H1 (cell line): ENCODE data around the gene ADAM19. TPM values are rescaled to one million over a fixed set of nuclear protein-coding genes. Genes with fewer than 3 reads are reported as not detected.
A peak's percentile ranks its signal among the peaks of the same experiment; 100 is the strongest.

Experiments
- CTCF ChIA-PET: fragments of 300-600 bp; sonication (Branson Sonifier 250); formaldehyde crosslinking; loops from one replicate; lab custom pipeline; 2021; ENCODE audit not compliant: partially characterized antibody; lab: Charles Lee
- POLR2A ChIA-PET: fragments of 300-600 bp; sonication (Branson Sonifier 250); formaldehyde crosslinking; loops from one replicate; lab custom pipeline; 2021; ENCODE audit warnings: inconsistent platforms; ENCODE audit not compliant: partially characterized antibody; lab: Charles Lee
- DNase-seq, 2 experiments: peaks; one replicate each; pipeline versions ENCODE4 v3.0.0 to v3.0.0-alpha.2; 2010 to 2022; ENCODE audit warnings: low spot score in 2 of 2, low read depth in 1 of 2, mixed read lengths in 1 of 2
- FAIRE-seq: peaks from 2 replicates; lab custom pipeline; 2011; peaks lifted over from hg19 to GRCh38; lab: Jason Lieb, UNC
- H2AFZ ChIP-seq: 2 replicates; pipeline ENCODE4 v1.8.1; 2012; ENCODE audit warnings: low read length, inconsistent platforms
- H2AK5ac ChIP-seq: 2 replicates; pipeline ENCODE4 v1.6.1; 2013; ENCODE audit warnings: low read depth, low read length
- H2BK120ac ChIP-seq: replicated peaks from 2 replicates; pipeline ENCODE3; 2013; ENCODE audit warnings: low read depth, low read length, inconsistent platforms
- H2BK12ac ChIP-seq: 2 replicates; pipeline ENCODE4 v1.6.1; 2013; ENCODE audit warnings: low read depth, low read length
- H2BK15ac ChIP-seq: 2 replicates; pipeline ENCODE4 v1.6.1; 2013; ENCODE audit warnings: low read length
- H2BK20ac ChIP-seq: 2 replicates; pipeline ENCODE4 v1.6.1; 2013; ENCODE audit warnings: low read length
- H2BK5ac ChIP-seq: 2 replicates; pipeline ENCODE4 v1.6.1; 2013; ENCODE audit warnings: low read depth, low read length
- H3K14ac ChIP-seq: 2 replicates; pipeline ENCODE4 v1.6.1; 2013; ENCODE audit warnings: inconsistent platforms; ENCODE audit not compliant: insufficient read length
- H3K18ac ChIP-seq: 2 replicates; pipeline ENCODE4 v1.6.1; 2013; ENCODE audit warnings: low read length; ENCODE audit errors: extremely low read depth
- H3K23ac ChIP-seq: 2 replicates; pipeline ENCODE4 v1.6.1; 2013; ENCODE audit warnings: inconsistent platforms; ENCODE audit not compliant: insufficient read length
- H3K23me2 ChIP-seq: 2 replicates; pipeline ENCODE4 v1.6.1; 2013; ENCODE audit warnings: low read depth, low read length
- H3K27ac ChIP-seq: 2 replicates; pipeline ENCODE4 v1.6.1; 2011; ENCODE audit warnings: low read depth, low read length, inconsistent platforms
- H3K27me3 ChIP-seq, 4 experiments: replicated peaks in 1 of 4; 1 replicate in 1 of 4; 2 replicates in 3 of 4; pipeline versions ENCODE4 v1.6.1 to v1.8.1; 2011 to 2013; ENCODE audit warnings: low read length in 3 of 4, mild to moderate bottlenecking in 3 of 4, inconsistent platforms in 2 of 4, mixed read lengths in 2 of 4, moderate library complexity in 1 of 4; ENCODE audit not compliant: control insufficient read depth in 3 of 4, insufficient read depth in 3 of 4; ENCODE audit errors: extremely low read depth in 1 of 4
- H3K36me3 ChIP-seq, 4 experiments: 2 replicates each; pipeline versions ENCODE4 v1.6.1 to v1.8.1; 2011 to 2013; ENCODE audit warnings: mild to moderate bottlenecking in 4 of 4, low read length in 3 of 4, moderate library complexity in 2 of 4, control low read depth in 1 of 4, inconsistent platforms in 1 of 4; ENCODE audit not compliant: insufficient read depth in 4 of 4, control insufficient read depth in 2 of 4
- H3K4ac ChIP-seq: replicated peaks from 2 replicates; pipeline ENCODE3; 2013; ENCODE audit warnings: low read length, low read depth, mixed read lengths, inconsistent platforms; ENCODE audit not compliant: insufficient read length
- H3K4me1 ChIP-seq, 4 experiments: replicated peaks in 1 of 4; 1 replicate in 1 of 4; 2 replicates in 3 of 4; pipeline versions ENCODE4 v1.6.1 to v1.8.1; 2011 to 2013; ENCODE audit warnings: low read length in 3 of 4, inconsistent platforms in 2 of 4, mixed read lengths in 1 of 4; ENCODE audit not compliant: insufficient read depth in 4 of 4, control insufficient read depth in 3 of 4
- H3K4me2 ChIP-seq, 2 experiments: 2 replicates each; pipeline versions ENCODE4 v1.6.1 to v1.8.1; 2011 to 2013; ENCODE audit warnings: low read depth in 2 of 2, low read length in 2 of 2, control low read depth in 1 of 2, inconsistent platforms in 1 of 2, mild to moderate bottlenecking in 1 of 2; ENCODE audit not compliant: insufficient read depth in 1 of 2
- H3K4me3 ChIP-seq, 4 experiments: fragments of 200-600, 300-600 bp in 1 of 4; sonication (generic), shearing (Covaris generic), sonication (Bioruptor Twin) in 1 of 4; 2 replicates each; pipeline versions ENCODE4 v1.5.1 to v1.8.1; 2011 to 2016; ENCODE audit warnings: low read length in 4 of 4, low read depth in 3 of 4, control low read depth in 2 of 4, inconsistent platforms in 2 of 4, mild to moderate bottlenecking in 2 of 4, mixed read lengths in 1 of 4, moderate library complexity in 1 of 4; ENCODE audit not compliant: insufficient read depth in 2 of 4; ENCODE audit errors: extremely low read depth in 1 of 4
- H3K56ac ChIP-seq: replicated peaks from 2 replicates; pipeline ENCODE3; 2013; ENCODE audit warnings: low read depth, mild to moderate bottlenecking, mixed read lengths, low read length, inconsistent platforms; ENCODE audit not compliant: insufficient read length
- H3K79me1 ChIP-seq: 2 replicates; pipeline ENCODE4 v1.6.1; 2013; ENCODE audit warnings: low read depth, low read length, control low read depth
- H3K79me2 ChIP-seq, 2 experiments: 2 replicates each; pipeline versions ENCODE4 v1.6.1 to v1.8.1; 2012 to 2013; ENCODE audit warnings: low read length in 2 of 2, mild to moderate bottlenecking in 2 of 2, inconsistent platforms in 1 of 2; ENCODE audit not compliant: insufficient read depth in 2 of 2, control insufficient read depth in 1 of 2
- H3K9ac ChIP-seq, 4 experiments: replicated peaks in 1 of 4; 1 replicate in 1 of 4; 2 replicates in 3 of 4; pipeline versions ENCODE4 v1.6.1 to v1.8.1; 2011 to 2013; ENCODE audit warnings: low read depth in 3 of 4, low read length in 3 of 4, control low read depth in 2 of 4, mild to moderate bottlenecking in 2 of 4, moderate library complexity in 2 of 4, inconsistent platforms in 1 of 4; ENCODE audit errors: extremely low read depth in 1 of 4
- H3K9me3 ChIP-seq, 2 experiments: 2 replicates each; pipeline versions ENCODE4 v1.6.1 to v1.8.1; 2012 to 2013; ENCODE audit warnings: mild to moderate bottlenecking in 2 of 2, moderate library complexity in 2 of 2, control low read depth in 1 of 2, inconsistent platforms in 1 of 2, low read depth in 1 of 2, low read length in 1 of 2, mixed read lengths in 1 of 2; ENCODE audit not compliant: insufficient read depth in 2 of 2
- H4K20me1 ChIP-seq, 2 experiments: replicated peaks in 1 of 2; 2 replicates each; pipeline versions ENCODE3 to v1.8.1; 2011 to 2013; ENCODE audit warnings: inconsistent platforms in 2 of 2, low read length in 2 of 2, mild to moderate bottlenecking in 1 of 2; ENCODE audit not compliant: insufficient read depth in 2 of 2, control insufficient read depth in 1 of 2
- H4K5ac ChIP-seq: 2 replicates; pipeline ENCODE4 v1.6.1; 2013; ENCODE audit warnings: low read length, low read depth, mixed read lengths, inconsistent platforms; ENCODE audit not compliant: insufficient read length
- H4K8ac ChIP-seq: 2 replicates; pipeline ENCODE4 v1.8.0; 2013; ENCODE audit warnings: mild to moderate bottlenecking, moderate library complexity, low read length, inconsistent platforms; ENCODE audit not compliant: insufficient read depth; ENCODE audit errors: extremely low read depth
- H4K91ac ChIP-seq: replicated peaks from 2 replicates; pipeline ENCODE3; 2013; ENCODE audit warnings: low read length, mixed read lengths, inconsistent platforms; ENCODE audit not compliant: insufficient read length
- KDM1A ChIP-seq: fragments of 200-600, 300-600 bp; sonication (generic); IDR thresholded peaks from 2 replicates; pipeline ENCODE4 v1.7.1; 2016; ENCODE audit warnings: mild to moderate bottlenecking, low read length, borderline replicate concordance
- PHF8 ChIP-seq: fragments of 200-600 bp; sonication (generic); conservative IDR thresholded peaks from 2 replicates; pipeline ENCODE4 v1.7.1; 2012; ENCODE audit warnings: low read depth, mild to moderate bottlenecking, inconsistent platforms, low read length, moderate library complexity
- WGBS, 2 experiments: shearing (Covaris generic) in 1 of 2; methylation state at CpG; one replicate each; pipeline versions ENCODE4 v1.1.6 to v1.1.7; 2013 to 2015; ENCODE audit warnings: low lambda C conversion rate in 2 of 2, mixed read lengths in 2 of 2, inconsistent platforms in 1 of 2, low coverage in 1 of 2, missing lambda C conversion rate in 1 of 2; ENCODE audit not compliant: insufficient replicate concordance in 2 of 2, insufficient coverage in 1 of 2, insufficient read length in 1 of 2; ENCODE audit errors: extremely low coverage in 1 of 2, missing lambda C conversion rate in 1 of 2; 5-methylcytosine and 5-hydroxymethylcytosine counted together
- polyA plus RNA-seq, 7 experiments: library from polyadenylated mRNA; depleted of rRNA in 3 of 7; stranded (reverse) in 5 of 7; unstranded in 2 of 7; fragments of >200 nt in 5 of 7; fragments of 200-250 nt in 2 of 7; gene quantifications; 1 replicate in 5 of 7; 2 replicates in 1 of 7; 4 replicates in 1 of 7; pipeline versions ENCODE4 v1.2.1 to v1.2.3, GENCODE V29; 2011 to 2013; ENCODE audit warnings: missing spikeins in 2 of 7, mixed read lengths in 2 of 7
- total RNA-seq: library from RNA; stranded (reverse); fragmentation: NEBNext Ultra II Directional; extraction: Animal tissue kit (Norgen Biotek cat#: 25700); gene quantifications from 2 replicates; pipeline ENCODE4 v1.2.1, GENCODE V29; 2021

The ADAM19 gene
- total and polyA plus RNA-seq, 2 of the 8 experiments (the other 6 are each of a cell fraction or from before 2014, with no cell fraction given), result 6.5 to 22.7 TPM

DNA sequence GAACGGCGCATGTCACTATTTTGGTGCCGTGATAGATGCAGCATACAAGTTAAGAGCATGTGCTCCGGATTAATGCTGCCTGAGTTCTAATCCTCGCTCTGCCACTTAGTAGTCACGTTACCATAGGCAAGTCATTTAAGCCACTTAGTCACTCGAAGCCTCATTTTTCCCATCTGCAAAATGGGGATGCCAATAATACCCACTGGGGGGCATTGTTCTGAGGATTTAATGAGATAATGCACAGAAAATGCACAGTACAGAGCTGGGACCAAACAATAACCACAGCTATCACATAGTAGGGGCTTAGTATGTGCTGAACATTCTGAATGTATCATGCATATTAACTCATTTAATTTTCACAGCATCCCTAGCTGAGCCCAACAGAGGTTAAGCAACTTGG is 106.5 kb downstream of the ADAM19 start:
- H2BK120ac ChIP-seq, result no peak overlapping the region
- no peak overlapping the region for H2BK5ac ChIP-seq
- H2BK20ac ChIP-seq, result no peak overlapping the region
- H3K23ac ChIP-seq, result no peak overlapping the region
- 96% methylated on average over 7 of the region's 7 CpGs; no CpG with 5 or more reads in 1 of the 2 experiments for WGBS, 2 experiments
- no peaks in the 10 kb centered on the region for H3K36me3 ChIP-seq
- no peak overlapping the region for H3K18ac ChIP-seq
- H4K8ac ChIP-seq, result no peak overlapping the region
- H4K20me1 ChIP-seq, result peaks cover 0 to 2% of the 10 kb centered on the region in 2 experiments
- H3K4ac ChIP-seq, result no peak overlapping the region
- POLR2A ChIA-PET, result interaction anchor here (1.2 to 1.4 kb wide), 2 partner anchors 9 to 262 kb away, joined by 3 read pairs; partner anchors contain the start of genes NIPAL4 and THG1L
- DNase-seq, result no peak
- no peaks in the 10 kb centered on the region; the same call in 1 of the 2 replicates for H3K79me1 ChIP-seq
- H2AK5ac ChIP-seq, result no peak overlapping the region
- FAIRE-seq, result no peak
- CTCF ChIA-PET, result interaction anchor here (0.6 to 8.5 kb wide), 12 partner anchors 10 to 1738 kb away, joined by 3 to 112 read pairs (median 14); partner anchors contain the start of gene NIPAL4
- no peak overlapping the region for H3K9ac ChIP-seq
- no peak overlapping the region for H3K14ac ChIP-seq
- H3K27ac ChIP-seq, result no peak overlapping the region
- peaks cover 0 to 2% (median 0%) of the 10 kb centered on the region in 4 experiments; a peak in 1 of 7 replicates for H3K4me1 ChIP-seq
- no peaks in the 10 kb centered on the region for H3K79me2 ChIP-seq
- H4K5ac ChIP-seq, result no peak overlapping the region
- H3K27me3 ChIP-seq, result no peaks in the 10 kb centered on the region; a peak in 1 of 7 replicates
- no peak overlapping the region for H2BK12ac ChIP-seq
- H2BK15ac ChIP-seq, result no peak overlapping the region
- no peak overlapping the region for H4K91ac ChIP-seq
- no peak overlapping the region for H3K4me2 ChIP-seq
- H3K9me3 ChIP-seq, result 0 out of 4 replicates have a peak, but pooled peaks cover 0 to 2% of the 10 kb centered on the region in 2 experiments
- no peaks in the 10 kb centered on the region for H3K23me2 ChIP-seq
- H3K4me3 ChIP-seq, result no peak overlapping the region
- H2AFZ ChIP-seq, result no peak overlapping the region
- no peak overlapping the region for H3K56ac ChIP-seq
- TF ChIP-seq PHF8 (no peak), KDM1A (peak; percentile 87; the same call in 1 of the 2 replicates)
